HepG2 (cell line): Measurements from ENCODE around the gene SUCLG2. TPM values are rescaled to one million over a fixed set of nuclear protein-coding genes. Genes with fewer than 3 reads are reported as not detected.

Experiments
- ARID5B ChIP-seq: IDR thresholded peaks from 2 replicates; pipeline ENCODE4 v1.4.0; 2020; ENCODE audit warnings: mild to moderate bottlenecking, missing genetic modification reagents
- ATRX ChIP-seq: sonication (generic); formaldehyde crosslinking; IDR thresholded peaks from 2 replicates; pipeline ENCODE4 v1.4.0; 2020; ENCODE audit warnings: missing genetic modification reagents, borderline replicate concordance
- CCDC6 ChIP-seq: sonication (generic); formaldehyde crosslinking; IDR thresholded peaks from 2 replicates; pipeline ENCODE4 v1.8.1; 2022; ENCODE audit warnings: mild to moderate bottlenecking, missing genetic modification reagents, moderate library complexity
- ELF4 ChIP-seq: sonication (generic); formaldehyde crosslinking; IDR thresholded peaks from 2 replicates; pipeline ENCODE4 v1.5.0; 2020; ENCODE audit warnings: missing genetic modification reagents, mild to moderate bottlenecking, moderate library complexity, borderline replicate concordance
- MAX ChIP-seq: IDR thresholded peaks from 2 replicates; pipeline ENCODE4 v1.6.1; 2012; ENCODE audit warnings: inconsistent platforms
- MBNL3 ChIP-seq: fragments of 250-450 bp; sonication (Bioruptor Pico); conservative IDR thresholded peaks from 2 replicates; pipeline ENCODE4 v1.8.0; 2022; ENCODE audit warnings: mild to moderate bottlenecking, inconsistent platforms
- MED1 ChIP-seq: sonication (generic); formaldehyde crosslinking; IDR thresholded peaks from 2 replicates; pipeline ENCODE4 v1.4.0; 2020; ENCODE audit warnings: missing genetic modification reagents
- MED13 ChIP-seq: sonication (generic); formaldehyde crosslinking; IDR thresholded peaks from 2 replicates; pipeline ENCODE4 v1.5.0; 2020; ENCODE audit warnings: missing genetic modification reagents
- NFYB ChIP-seq: sonication (generic); formaldehyde crosslinking; IDR thresholded peaks from 2 replicates; pipeline ENCODE4 v1.4.0; 2020; ENCODE audit warnings: missing genetic modification reagents
- PLSCR1 ChIP-seq: sonication (generic); formaldehyde crosslinking; IDR thresholded peaks from 2 replicates; pipeline ENCODE4 v1.5.0; 2020; ENCODE audit warnings: missing genetic modification reagents, mild to moderate bottlenecking, borderline replicate concordance
- TARDBP ChIP-seq: sonication (generic); formaldehyde crosslinking; IDR thresholded peaks from 2 replicates; pipeline ENCODE4 v1.8.0; 2022; ENCODE audit warnings: mild to moderate bottlenecking, missing genetic modification reagents
- U2AF2 ChIP-seq: fragments of 200-400 bp; formaldehyde crosslinking; IDR thresholded peaks from 2 replicates; pipeline ENCODE4 v1.6.1; 2017; ENCODE audit warnings: low read depth, mild to moderate bottlenecking, low read length
- XRCC5 ChIP-seq: fragments of 200-400 bp; formaldehyde crosslinking; optimal IDR thresholded peaks from 2 replicates; pipeline ENCODE3; 2017; ENCODE audit warnings: mild to moderate bottlenecking, low read length
- ZBTB7B ChIP-seq: sonication (generic); formaldehyde crosslinking; IDR thresholded peaks from 2 replicates; pipeline ENCODE4 v1.4.0; 2020; ENCODE audit warnings: missing genetic modification reagents
- ZGPAT ChIP-seq: IDR thresholded peaks from 2 replicates; pipeline ENCODE4 v1.6.1; 2016; ENCODE audit warnings: mild to moderate bottlenecking
- ZNF24 ChIP-seq: fragments of 450-650 bp; IDR thresholded peaks from 2 replicates; pipeline ENCODE4 v1.6.1; 2017; ENCODE audit warnings: antibody characterized with exemption, mild to moderate bottlenecking
- ZNF263 ChIP-seq: sonication (generic); formaldehyde crosslinking; IDR thresholded peaks from 2 replicates; pipeline ENCODE4 v1.4.0; 2020; ENCODE audit warnings: missing genetic modification reagents
- ZNF329 ChIP-seq: sonication (generic); formaldehyde crosslinking; IDR thresholded peaks from 2 replicates; pipeline ENCODE4 v1.9.0; 2021; ENCODE audit warnings: low read depth, mild to moderate bottlenecking, missing genetic modification reagents
- ZNF333 ChIP-seq: sonication (generic); formaldehyde crosslinking; IDR thresholded peaks from 2 replicates; pipeline ENCODE4 v1.4.0; 2020; ENCODE audit warnings: mild to moderate bottlenecking, missing genetic modification reagents, borderline replicate concordance
- ZNF629 ChIP-seq: sonication (generic); formaldehyde crosslinking; conservative IDR thresholded peaks from 2 replicates; pipeline ENCODE4 v1.5.0; 2020; ENCODE audit warnings: missing genetic modification reagents
- ZNF709 ChIP-seq: sonication (generic); formaldehyde crosslinking; IDR thresholded peaks from 2 replicates; pipeline ENCODE4 v1.5.0; 2020; ENCODE audit warnings: mild to moderate bottlenecking, missing genetic modification reagents
- ZNF782 ChIP-seq: sonication (generic); formaldehyde crosslinking; IDR thresholded peaks from 2 replicates; pipeline ENCODE4 v1.4.0; 2020; ENCODE audit warnings: missing genetic modification reagents, mild to moderate bottlenecking, borderline replicate concordance
- ZNF816 ChIP-seq: sonication (generic); formaldehyde crosslinking; IDR thresholded peaks from 2 replicates; pipeline ENCODE4 v1.8.0; 2022; ENCODE audit warnings: missing genetic modification reagents, mild to moderate bottlenecking, borderline replicate concordance
- polyA plus RNA-seq, 8 experiments: library from polyadenylated mRNA; depleted of rRNA in 3 of 8; stranded (reverse) in 7 of 8; unstranded in 1 of 8; fragments of >200 nt; fragmentation: Illumina TruSeq in 4 of 8; extraction: Trizol in 4 of 8; gene quantifications; 2 replicates each; pipeline versions ENCODE4 v1.2.1 to v1.2.3, GENCODE V29; 2011 to 2016; ENCODE audit warnings: low read depth in 4 of 8, missing spikeins in 1 of 8, mixed read lengths in 1 of 8; ENCODE audit not compliant: insufficient read depth in 1 of 8
- total RNA-seq, 5 experiments: library from RNA; depleted of rRNA; stranded (reverse); fragments of >200 nt; fragmentation: Illumina TruSeq; extraction: Trizol; gene quantifications; 2 replicates each; pipeline ENCODE4 v1.2.3, GENCODE V29; 2016; ENCODE audit warnings: low read depth in 1 of 5
- TF ChIP-seq, protein P1 (sequence below): IDR thresholded peaks from 2 replicates; pipeline ENCODE4 v1.6.1; 2016; ENCODE audit warnings: low read depth, borderline replicate concordance
- TF ChIP-seq, protein P2 (sequence below): sonication (generic); formaldehyde crosslinking; IDR thresholded peaks from 2 replicates; pipeline ENCODE4 v1.8.1; 2023; ENCODE audit warnings: mild to moderate bottlenecking, missing genetic modification reagents, borderline replicate concordance

The SUCLG2 gene
- total and polyA plus RNA-seq, 2 of the 13 experiments (the other 11 are each of a cell fraction or from before 2014, with no cell fraction given), result 21.4 to 64.9 TPM

DNA sequence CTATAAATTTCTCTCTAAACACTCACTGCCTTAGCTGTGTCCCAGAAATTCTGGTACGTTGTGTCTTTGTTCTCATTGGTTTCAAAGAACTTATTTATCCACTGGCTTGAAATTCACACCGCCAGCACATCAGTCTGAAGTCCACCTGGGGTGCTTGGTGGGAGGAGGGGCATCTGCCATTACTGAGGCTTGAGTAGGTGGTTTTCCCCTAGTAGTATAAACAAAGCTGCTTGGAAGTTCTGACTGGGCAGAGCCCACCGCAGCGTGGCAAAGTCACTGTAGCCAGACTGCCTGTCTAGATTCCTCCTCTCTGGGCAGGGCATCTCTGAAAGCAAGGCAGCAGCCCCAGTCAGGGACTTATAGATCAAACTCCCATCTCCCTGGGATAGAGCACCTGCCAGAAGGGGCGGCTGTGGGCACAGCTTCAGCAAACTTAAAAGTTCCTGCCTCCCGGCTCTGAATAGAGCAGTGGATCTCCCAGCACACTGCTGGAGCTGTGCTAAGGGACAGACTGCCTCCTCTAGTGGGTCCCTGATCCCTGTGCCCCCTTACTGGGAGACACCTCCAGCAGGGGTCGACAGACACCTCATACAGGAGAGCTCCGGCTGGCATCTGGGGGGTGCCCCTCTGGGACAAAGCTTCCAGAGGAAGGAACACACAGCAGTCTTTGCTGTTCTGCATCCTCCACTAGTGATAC lies 114.1 kb downstream of the SUCLG2 start (continued):
- TF ChIP-seq, protein P1, sequence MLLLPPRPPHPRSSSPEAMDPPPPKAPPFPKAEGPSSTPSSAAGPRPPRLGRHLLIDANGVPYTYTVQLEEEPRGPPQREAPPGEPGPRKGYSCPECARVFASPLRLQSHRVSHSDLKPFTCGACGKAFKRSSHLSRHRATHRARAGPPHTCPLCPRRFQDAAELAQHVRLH (CRISPR knock-in tag), result no peak
- TF ChIP-seq ZNF329 (CRISPR knock-in tag) (no peak), PLSCR1 (CRISPR knock-in tag) (no peak), ZNF816 (CRISPR knock-in tag) (no peak), ZNF629 (CRISPR knock-in tag) (no peak), MED13 (CRISPR knock-in tag) (no peak), ARID5B (CRISPR knock-in tag) (peak; percentile 64), ZNF333 (CRISPR knock-in tag) (no peak), ATRX (no peak), ZNF709 (CRISPR knock-in tag) (no peak), XRCC5 (peak; percentile 42), ZNF782 (no peak), U2AF2 (no peak), MAX (peak; percentile 29; the same call in 1 of the 2 replicates), MBNL3 (CRISPR knock-in tag) (no peak), MED1 (CRISPR knock-in tag) (0 out of 2 replicates have a peak, but pooled peaks have one; percentile 14), NFYB (CRISPR knock-in tag) (no peak), TARDBP (CRISPR knock-in tag) (peak; percentile 45; the same call in 1 of the 2 replicates), CCDC6 (CRISPR knock-in tag) (no peak), ZNF263 (CRISPR knock-in tag) (no peak), ELF4 (CRISPR knock-in tag) (no peak), ZNF24 (no peak), ZBTB7B (peak; percentile 6; the same call in 1 of the 2 replicates), ZGPAT (CRISPR knock-in tag) (peak; percentile 56)
- TF ChIP-seq, protein P2, sequence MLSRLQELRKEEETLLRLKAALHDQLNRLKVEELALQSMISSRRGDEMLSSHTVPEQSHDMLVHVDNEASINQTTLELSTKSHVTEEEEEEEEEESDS (CRISPR knock-in tag), result no peak
